ENCODE data around the gene SH3GLB2.
"Not testable (repeated sequence)": the region's sequence is repeated elsewhere in the genome, so short reads cannot be mapped to it uniquely, and the experiment has no call there.

Gene SH3GLB2

GRCh38 chr9:128972956-128973355, 55.2 kb downstream of the SH3GLB2 start:
- DNase-seq (ENCODE audit: extremely low read depth, insufficient read length) = no peak
- Histone ChIP-seq H3K36me3 (ENCODE audit: control insufficient read depth, insufficient read depth, low read length) (peaks cover 15% of the 10 kb centered on the region), H3K4me3 (replicated peaks; ENCODE audit: low read depth, low read length) (no peak overlapping the region), H3K27me3 (replicated peaks; ENCODE audit: control insufficient read depth, insufficient read depth, low read length) (no peaks in the 10 kb centered on the region)
- TF ChIP-seq CTCF (IDR thresholded peaks at IDR 0.05; ENCODE audit: insufficient read depth, low read length, poor library complexity, severe bottlenecking) = no peak

- no peak overlapping the region for H3K4me3 ChIP-seq (replicated peaks; ENCODE audit: low read depth, low read length)
- H3K27me3 ChIP-seq (replicated peaks; ENCODE audit: control insufficient read depth, insufficient read depth, low read length) = no peaks in the 10 kb centered on the region
- peaks cover 8% of the 10 kb centered on the region for H3K36me3 ChIP-seq (ENCODE audit: control insufficient read depth, insufficient read depth, low read length)
- DNase-seq (ENCODE audit: extremely low read depth, insufficient read length) = no peak
- TF ChIP-seq CTCF (IDR thresholded peaks at IDR 0.05; ENCODE audit: insufficient read depth, low read length, poor library complexity, severe bottlenecking) = no peak
These were observed 58.6 kb downstream of the SH3GLB2 start for GRCh38 chr9:128969491-128969890.

- H3K36me3 ChIP-seq (ENCODE audit: control insufficient read depth, insufficient read depth, low read length); H3K4me3 ChIP-seq (replicated peaks; ENCODE audit: low read depth, low read length); H3K27me3 ChIP-seq (replicated peaks; ENCODE audit: control insufficient read depth, insufficient read depth, low read length); DNase-seq (ENCODE audit: extremely low read depth, insufficient read length): not testable (repeated sequence)
These were observed 66.7 kb downstream of the SH3GLB2 start for GRCh38 chr9:128961403-128961802.
